GM19452 (cell line): ENCODE data around the gene TSC22D1.

Source experiments
- ATAC-seq: cut with Tn5 transposase; IDR thresholded peaks from one replicate; pipeline ENCODE4 v1.9.1; 2021; ENCODE audit not compliant: unreplicated experiment

The TSC22D1 gene

DNA sequence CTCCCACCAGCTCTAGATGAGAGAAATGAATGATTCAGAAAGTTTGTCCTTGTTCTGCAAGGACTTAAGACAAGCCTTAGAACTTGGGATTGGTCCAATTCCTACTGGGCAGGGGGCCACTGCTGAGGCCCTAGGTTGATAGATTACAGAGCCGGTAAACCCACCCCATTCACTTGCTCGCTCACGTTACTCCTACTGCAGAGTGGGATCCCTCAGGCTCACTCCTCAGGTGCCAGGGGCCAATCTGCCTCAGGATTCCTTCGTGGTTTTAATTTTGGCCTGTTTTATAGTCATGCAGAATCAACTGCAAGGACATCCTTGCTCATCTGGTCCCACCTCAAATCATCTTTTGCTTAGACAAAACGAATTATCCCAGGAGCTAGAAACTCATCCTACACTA, 143.5 kb downstream of the TSC22D1 start:
- ATAC-seq = no peak

DNA sequence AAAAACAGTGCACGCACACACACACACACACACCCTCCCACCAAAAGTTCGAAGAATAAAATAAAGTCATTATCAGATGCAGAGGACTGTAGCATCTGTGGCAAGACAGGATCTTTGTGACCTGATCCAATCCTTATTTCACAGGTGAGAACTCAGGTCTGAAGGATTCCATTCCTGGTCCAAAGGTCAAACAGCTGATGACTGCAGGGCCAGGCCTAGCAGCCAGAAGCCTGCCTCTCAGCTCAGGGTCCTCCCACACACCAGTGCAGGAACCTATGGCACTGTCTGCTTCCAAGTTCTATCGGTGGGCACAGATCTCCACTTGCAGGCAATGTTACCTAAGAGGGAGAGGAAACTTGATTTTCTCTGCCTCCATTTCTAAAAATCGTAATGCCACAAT, 145.0 kb downstream of the TSC22D1 start:
- ATAC-seq = no peak

DNA sequence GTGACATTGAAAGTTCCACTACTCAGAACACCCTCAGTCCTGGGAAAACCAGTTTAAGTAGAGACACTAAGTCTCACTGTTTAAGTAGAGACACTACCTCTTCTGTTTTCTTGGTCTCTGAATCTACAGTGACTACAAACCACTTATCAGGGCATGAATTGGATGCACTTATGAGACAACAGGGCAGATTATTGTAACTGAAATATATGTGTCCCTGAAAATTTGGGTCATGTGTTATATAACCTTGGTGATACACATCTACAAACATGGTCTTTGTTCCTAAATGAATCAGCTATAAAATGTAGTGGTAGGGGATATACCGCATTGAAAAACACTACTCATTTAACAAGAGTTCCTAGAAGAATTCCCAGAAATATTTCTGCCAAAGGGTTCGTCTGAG, 146.8 kb downstream of the TSC22D1 start:
- ATAC-seq = no peak

DNA sequence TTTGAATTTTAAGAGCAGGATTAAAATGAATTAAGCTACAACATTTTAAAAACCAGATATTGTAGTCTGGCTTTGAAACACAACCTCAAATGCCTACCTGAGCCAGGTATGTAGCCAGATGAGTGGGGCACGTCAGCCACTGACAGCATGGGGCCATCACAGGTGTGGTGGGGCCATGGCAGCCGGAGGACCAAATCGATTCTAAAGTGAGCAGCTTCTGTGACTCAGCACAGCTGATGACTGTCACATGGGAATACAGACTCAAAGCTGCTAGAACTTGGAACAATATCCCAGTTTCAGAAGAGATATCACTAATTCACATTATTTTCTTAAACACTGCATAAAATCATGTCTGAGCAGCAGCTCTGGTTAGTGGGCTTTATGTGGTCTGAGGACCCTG, 149.7 kb downstream of the TSC22D1 start:
- no peak for ATAC-seq

DNA sequence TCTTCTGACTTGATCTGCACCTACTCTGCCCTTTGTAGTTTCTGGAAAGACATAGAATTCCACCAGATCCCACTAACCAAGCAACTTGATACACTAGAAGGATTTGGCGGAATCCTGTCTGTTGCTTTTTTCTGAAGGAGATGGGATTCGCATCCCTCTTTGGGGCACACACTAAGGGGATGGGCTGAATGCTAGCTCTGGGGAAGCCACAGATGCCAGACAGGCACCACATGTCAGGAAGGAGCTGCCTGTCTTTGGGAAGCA, 150.4 kb downstream of the TSC22D1 start:
- ATAC-seq = no peak

DNA sequence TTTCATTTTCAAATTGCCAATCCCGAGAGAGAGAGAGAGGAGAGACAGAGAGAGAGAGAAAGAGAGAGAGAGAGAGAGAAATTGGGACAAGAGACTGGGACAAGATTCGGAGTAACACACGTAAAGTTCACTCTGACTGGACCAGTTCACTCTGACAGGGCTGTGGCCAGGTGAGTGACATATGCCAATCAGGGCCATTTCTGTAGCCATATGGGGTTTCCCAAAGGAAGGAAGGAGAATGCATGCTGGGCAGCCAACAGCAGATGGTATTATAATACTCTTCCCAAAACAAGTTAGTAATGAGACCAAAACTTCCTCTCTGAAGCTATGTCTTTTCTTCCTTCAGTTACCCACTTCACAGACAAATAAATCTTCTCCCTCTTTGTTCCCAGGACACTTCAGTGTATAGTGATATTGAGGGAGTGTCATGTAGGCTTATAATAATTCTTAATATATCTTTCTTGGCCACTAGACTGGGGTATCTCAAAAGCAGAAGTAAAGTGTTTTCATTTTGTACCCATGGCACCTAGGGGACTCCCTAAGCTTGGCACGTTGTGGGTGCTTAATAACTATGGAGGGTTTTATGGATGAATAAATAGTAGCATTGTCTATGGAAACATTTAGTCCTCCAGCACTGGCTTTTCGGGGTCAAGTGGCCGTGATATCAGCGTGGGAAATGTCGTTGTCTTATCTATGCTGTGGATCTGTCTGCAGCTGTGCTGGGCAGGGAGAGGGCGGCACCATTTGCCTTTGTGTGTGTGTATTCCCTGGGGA, 150.9 kb downstream of the TSC22D1 start:
- no peak for ATAC-seq

DNA sequence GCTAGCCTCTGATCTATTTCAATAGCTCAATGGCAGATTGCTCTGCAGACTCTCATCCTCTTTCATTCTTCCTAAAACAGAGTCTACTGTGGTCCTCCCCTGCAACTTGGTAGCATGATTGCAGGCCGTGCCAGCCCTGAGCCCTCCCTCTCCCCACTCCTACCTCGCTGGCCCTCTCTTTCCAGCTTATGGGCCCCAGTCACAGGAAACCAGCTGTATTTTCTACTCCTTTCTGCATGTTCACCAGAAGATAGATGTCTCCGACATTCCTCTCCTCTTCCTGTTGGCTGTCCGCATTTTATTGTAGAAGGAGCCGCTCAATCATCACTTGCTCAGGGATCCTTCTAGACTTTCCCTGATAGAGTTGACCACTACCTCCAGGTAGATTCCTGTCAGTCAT, 152.3 kb downstream of the TSC22D1 start:
- no peak for ATAC-seq

DNA sequence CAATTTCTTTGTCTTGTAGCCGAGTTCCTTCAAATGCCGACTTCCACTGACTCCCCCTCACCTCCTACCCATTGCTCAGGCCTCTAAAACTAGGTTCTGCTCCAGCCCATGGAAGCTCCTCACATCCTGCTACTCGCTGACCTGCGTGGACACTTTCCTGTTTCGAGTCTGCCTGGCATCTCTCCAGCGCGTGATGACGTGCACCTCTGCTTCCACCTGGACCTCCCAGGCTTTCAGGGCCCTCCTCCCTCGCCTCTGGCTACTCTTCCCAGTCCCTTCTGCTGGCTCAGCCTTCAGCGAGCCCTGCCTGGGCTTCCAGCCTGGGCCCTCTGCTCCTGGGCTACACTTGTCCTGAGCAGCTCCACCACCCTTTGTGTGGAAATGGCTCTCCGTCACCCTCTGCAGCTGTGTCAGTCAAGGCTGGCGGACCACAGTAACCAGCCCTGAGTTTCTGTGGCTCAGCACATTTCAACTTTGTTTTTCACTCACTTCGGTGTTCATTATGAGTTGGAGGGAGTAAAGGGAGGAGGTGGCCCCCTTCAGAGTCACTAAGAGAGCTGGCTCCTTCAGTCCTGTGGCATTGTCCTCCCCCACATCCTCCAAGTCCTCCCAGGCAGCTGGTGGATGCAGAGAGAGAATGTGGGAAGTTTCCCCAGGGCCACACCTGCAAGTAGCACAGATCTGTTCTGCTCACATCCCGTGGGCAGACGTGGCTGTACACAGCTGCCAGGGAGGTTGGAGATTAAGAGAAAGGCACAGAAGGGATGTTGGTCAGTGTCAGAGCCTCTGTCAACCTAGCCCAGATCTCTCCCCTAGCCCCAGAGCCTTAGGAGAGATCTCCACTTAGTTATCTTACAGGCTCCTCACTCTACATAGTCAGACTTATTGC, 153.1 kb downstream of the TSC22D1 start:
- no peak for ATAC-seq

DNA sequence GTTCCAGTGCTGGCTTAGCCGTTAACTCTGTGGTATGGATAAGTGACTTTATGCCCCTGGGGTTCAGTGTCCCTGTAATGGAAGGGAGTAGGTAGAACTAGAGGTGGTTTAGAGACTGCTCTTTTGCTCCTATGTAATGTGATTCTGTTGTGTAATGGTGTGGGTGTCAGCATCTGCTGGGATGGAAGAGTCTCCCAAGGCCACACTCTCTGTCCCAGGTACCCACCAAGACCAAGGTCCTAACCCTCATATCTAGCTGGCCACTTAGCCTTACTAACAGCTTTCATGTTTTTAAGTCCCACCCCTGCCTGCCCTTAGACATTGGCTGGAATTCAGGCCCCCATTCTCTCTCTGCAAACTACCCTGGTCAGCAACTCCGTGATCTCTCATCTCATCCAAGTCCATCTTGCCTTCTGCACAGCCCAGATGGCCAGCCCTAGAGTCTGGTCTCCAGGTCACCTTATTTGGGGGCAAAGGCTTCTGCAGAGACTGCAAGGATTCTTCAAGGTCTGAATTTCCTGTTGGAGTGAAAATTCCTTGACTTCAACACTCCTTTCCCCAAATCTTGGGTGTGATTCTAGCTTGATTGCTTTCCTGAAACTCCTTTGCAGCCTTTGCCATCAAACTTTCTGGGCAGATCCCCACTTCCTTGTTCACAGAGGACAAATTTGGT, 154.1 kb downstream of the TSC22D1 start:
- no peak for ATAC-seq

DNA sequence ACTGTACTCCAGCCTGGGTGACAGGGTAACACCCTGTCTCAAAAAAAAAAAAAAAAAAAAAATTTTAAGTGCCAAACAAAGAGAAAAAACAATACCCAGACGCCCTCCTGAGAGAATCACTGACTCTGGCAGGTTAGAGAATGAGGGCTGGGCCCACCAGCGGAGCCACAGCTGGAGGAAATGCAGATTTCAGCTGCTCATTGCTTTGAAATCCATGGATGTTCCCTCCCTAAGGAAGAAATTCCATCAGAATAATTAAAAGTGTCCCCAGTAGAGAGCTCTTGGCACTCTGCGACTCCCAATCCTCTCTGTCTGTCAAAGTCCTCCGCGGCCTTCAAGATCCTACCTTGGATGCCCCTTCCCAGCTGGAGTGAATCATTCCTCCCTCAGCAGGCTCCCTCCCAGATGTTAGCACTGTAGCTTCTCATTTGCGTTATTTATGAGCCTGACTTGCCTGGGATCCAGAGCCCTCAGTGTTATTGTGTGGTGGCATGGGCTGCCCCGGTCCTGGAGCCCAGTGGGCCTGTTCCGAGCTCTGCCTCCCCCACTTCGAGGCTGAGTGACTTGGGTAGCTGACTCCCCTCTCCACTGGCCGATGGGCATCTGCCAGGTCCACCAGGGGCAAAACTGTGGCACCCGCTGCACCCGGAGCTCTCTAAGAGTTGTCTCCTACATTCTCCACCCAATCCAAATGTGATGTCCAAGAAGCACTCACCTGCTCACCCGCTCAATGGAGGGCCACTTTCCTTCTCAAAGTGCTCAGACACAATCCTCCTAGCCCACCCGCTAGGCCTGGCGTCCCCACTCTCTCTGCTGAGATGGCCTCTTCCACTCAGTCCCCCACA, 155.5 kb downstream of the TSC22D1 start:
- no peak for ATAC-seq

DNA sequence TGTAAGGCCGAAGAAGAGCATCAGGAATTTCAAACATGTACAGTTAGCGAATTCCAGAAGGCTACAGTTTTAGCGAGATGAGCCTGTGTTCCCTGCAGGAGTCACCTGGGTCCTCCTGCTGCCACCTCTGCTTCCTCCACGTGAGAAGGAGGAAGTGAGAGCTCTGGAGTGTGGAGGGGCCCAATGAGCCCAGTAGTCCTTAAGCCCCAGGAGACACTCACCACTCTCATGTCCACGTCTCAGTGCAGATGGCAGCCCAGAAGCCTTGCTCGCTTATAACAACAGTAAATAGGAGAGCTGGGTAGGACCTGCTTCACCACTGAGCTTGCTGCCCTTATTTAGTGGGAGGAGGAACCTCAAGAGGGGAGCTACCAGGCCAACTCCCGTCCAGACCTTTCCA, 158.3 kb downstream of the TSC22D1 start:
- ATAC-seq = no peak

DNA sequence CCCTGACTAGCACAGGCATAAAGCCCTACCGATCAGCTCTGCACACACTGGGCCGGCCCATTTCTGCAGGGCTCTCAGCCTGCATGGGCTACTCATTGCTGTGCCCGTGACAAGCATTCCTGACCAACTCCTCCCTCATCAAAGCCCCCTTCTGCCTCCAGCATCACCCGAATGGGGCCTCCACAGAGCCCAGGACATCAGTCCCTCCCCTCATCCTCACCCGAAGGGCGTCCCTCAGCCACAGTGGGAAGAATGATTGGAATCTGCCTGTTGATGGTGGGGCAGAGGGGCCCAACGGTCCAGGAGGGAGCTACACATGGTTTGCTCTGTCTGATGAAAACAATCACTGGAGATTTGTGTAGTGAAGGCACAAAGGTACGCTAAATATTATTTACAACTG, 158.7 kb downstream of the TSC22D1 start:
- no peak for ATAC-seq

DNA sequence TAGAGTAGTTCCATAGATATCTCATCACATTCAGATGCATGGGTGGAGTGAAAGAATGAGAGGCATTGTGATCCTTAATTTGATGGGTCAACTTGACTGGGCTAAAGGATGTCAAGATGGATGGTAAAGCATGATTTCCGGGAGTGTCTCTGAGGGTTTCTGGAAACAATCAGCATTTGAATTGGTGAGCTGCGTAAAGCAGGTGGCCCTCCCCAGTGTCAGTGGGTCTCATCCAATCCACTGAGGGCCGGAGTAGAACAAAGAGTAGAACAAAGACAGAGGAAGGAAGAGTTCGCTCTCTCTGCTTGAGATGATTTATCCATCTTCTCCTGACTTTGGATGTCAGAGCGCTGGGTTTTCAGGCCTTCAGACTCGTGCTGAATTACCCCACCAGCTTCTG, 159.4 kb downstream of the TSC22D1 start:
- ATAC-seq = no peak

DNA sequence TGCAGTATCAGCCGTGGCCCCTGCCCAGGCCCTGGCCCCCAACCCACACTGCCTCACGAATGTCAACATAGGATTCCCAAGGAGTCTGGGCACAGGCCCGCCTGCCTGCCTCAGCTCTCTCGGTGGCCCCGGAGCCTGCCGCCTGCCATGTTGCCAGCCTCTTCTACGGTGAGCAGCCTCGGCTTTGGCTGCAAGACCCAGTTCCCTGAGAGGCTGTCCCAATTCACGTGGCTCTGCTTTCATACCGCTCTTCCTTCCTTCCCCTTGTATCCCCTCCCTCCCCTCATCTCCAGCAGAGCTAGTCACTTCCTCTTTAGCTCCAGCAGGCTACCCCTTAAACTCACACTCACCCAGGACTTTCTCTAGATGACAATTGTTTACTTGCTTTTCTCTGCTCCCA, 159.8 kb downstream of the TSC22D1 start:
- no peak for ATAC-seq

DNA sequence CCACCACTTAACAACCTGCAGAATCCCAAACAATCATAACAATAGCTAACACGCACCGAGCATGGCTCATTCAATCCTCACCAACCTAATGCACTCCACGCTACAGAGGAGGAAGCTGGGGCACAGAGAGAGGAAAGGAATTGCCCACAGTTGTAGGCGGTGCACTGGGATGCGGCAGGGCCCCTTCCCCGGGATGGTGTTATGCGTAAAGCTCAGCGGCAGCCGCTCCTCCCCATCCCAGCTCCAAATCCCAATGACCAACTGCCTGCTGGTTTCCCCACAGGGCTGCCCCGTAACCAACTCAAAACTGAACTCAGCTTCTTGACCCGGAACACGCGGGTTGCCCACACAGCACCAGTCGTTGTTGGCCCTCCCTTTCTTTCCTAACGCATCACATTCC, 160.3 kb downstream of the TSC22D1 start:
- ATAC-seq = no peak

DNA sequence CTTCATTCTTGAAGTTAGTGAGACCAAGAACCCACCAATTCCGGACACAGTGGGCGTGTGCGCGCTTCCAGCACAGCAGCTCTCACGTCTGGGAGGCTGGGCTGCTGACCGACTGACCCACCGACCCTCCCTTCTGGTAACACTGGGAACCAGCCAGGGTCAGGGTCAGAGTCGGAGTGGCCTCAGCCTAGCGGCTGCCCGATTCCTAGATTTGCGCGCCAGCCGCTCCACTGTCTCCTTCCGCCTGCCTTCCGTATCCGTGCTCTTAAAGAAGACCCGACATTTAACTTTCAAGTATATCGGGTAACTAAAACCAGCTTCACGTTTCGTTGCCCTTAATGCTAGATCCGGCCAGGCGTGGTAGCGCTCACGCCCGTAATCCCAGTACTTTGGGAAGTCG, 161.4 kb downstream of the TSC22D1 start:
- no peak for ATAC-seq

DNA sequence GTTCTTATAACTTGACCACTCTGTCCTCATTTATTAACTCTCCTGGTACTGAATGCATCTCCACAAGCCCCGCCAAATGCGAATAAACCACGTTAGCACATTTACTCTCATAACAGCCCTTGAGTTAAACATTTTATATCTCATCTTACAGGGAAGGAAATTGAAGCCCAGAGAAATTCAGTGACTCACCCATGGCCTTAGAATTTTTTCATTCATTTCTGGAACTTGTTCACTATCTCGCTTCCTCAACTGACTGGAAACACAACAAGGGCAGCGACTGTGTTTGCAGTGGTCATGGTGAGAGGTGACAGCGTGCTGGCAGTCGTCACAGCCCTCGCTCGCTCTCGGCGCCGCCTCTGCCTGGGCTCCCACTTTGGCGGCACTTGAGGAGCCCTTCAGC, 163.0 kb downstream of the TSC22D1 start:
- no peak for ATAC-seq

DNA sequence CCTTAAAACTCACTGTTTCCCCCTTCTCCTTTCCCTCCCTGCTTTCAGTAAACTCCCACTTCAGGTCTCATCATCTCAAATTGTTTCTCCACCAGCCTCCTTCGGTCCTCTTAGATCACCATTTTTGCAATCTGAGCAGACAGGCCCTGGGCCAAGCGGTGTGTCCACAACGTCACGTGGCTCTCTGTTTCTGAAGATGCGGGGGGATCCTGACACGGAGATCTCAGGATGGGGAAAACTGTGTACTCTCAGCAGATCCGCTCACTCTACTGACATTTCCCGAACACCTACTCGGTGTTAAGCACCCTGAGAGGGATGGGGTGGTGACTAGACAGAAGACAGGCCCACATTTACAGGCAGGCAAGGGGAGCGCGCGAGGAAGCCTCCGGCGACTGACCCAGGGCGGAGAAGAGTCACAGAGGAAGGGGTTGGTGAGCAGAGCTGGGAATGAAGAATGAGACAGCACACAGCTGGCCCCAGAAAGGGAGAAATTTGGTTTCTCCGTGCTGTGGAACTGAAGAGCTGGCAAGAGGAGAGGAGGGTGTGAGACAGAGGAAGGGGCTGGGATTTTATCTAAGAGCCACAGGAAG, 163.7 kb downstream of the TSC22D1 start:
- no peak for ATAC-seq

DNA sequence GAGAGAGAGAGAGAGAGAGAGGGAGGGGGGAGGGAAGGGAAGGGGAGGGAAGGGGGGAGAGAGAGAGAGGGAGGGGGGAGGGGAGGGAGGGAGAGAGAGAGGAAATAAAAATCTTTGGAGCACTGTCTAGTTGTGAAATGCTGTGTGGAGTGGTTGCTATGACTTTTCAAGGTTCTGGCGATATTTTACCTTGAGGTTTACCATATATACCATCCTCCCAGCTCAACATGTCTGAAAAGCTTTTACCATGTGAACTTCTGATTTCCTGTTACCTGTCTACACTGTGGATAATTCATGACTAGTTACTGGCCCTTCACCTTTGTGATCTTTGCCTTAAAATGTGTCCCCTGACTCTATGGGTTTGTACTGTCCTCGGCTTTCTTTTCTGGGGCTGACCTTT, 164.3 kb downstream of the TSC22D1 start:
- ATAC-seq = no peak

DNA sequence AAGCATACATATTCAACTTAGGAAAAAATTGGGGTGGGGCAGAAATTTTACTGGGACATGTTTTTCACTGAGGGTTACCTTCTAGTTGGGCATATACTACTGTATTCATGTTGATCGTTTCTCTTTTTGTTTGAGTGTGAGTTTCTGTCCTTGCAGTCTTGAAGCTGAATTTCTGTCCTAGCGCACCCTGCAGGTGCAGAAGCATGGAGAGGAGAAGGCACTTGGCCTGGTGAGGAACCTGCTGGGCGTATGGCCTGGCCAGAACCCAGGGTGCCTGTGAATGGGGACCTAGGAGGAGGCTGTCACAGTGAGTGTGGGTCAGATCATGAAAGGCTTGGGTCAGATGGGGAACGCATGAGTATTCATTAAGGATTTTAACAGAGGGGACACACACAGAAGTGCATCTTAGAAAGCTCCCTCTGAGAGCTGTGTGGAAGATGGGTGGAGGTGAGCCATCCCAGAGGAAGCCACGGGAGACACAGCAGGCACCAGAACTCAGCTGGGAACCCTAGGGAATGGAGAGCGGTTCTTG, 165.7 kb downstream of the TSC22D1 start:
- ATAC-seq = no peak

DNA sequence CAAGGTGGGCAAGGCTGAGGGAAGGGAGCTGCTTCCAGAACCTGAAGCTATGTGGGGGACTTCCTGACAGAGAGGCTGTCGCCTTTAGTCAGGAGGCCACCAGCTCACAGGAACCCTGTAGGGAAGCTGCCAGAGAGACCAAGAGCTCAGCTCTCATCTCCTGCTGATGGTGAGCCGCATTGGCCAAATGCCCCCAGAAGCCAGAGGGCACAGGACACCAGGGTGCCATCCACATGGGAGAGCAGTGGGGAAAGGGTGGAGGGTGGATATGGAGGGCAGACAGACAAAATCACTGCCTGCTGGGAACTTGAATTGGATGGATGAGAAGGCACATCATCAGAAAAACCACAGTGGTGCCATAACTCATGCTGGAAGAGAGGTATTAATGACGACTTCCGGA, 166.5 kb downstream of the TSC22D1 start:
- ATAC-seq = no peak
